Parathyroid adenoma (tissue), 2 donors: Measurements from ENCODE around the gene DUSP1.
"Not testable (repeated sequence)": the region's sequence is repeated elsewhere in the genome, so short reads cannot be mapped to it uniquely, and the experiment has no call there.

ENCODE experiments used
- H2AFZ ChIP-seq: fragments of 300-600 bp; sonication (generic); one replicate; pipeline ENCODE4 v1.7.0; 2017; ENCODE audit warnings: antibody characterized with exemption, mild to moderate bottlenecking
- H3K27ac ChIP-seq: fragments of 300-600 bp; sonication (generic); one replicate; pipeline ENCODE4 v1.7.0; 2017
- H3K27me3 ChIP-seq: fragments of 300-600 bp; sonication (generic); one replicate; pipeline ENCODE4 v1.7.0; 2017; ENCODE audit warnings: low read length; ENCODE audit not compliant: control insufficient read depth, insufficient read depth
- H3K36me3 ChIP-seq: fragments of 300-600 bp; sonication (generic); one replicate; pipeline ENCODE4 v1.7.0; 2017; ENCODE audit warnings: low read length; ENCODE audit not compliant: control insufficient read depth, insufficient read depth
- H3K4me1 ChIP-seq: fragments of 300-600 bp; sonication (generic); one replicate; pipeline ENCODE4 v1.7.0; 2017; ENCODE audit warnings: control low read depth
- H3K4me2 ChIP-seq: fragments of 300-600 bp; sonication (generic); one replicate; pipeline ENCODE4 v1.7.0; 2017; ENCODE audit warnings: low read length
- H3K4me3 ChIP-seq: fragments of 300-600 bp; sonication (generic); one replicate; pipeline ENCODE4 v1.7.0; 2017; ENCODE audit warnings: low read depth, low read length
- H3K79me2 ChIP-seq: fragments of 300-600 bp; sonication (generic); one replicate; pipeline ENCODE4 v1.7.0; 2017; ENCODE audit warnings: control low read depth
- H3K9ac ChIP-seq: fragments of 300-600 bp; sonication (generic); one replicate; pipeline ENCODE4 v1.7.0; 2017; ENCODE audit warnings: mild to moderate bottlenecking
- H3K9me3 ChIP-seq: fragments of 300-600 bp; sonication (generic); one replicate; pipeline ENCODE4 v1.7.0; 2017; ENCODE audit warnings: low read length; ENCODE audit not compliant: control insufficient read depth
- TF ChIP-seq, protein P1 (sequence below): fragments of 300-600 bp; sonication (generic); IDR thresholded peaks from one replicate; pipeline ENCODE4 v1.7.0; 2017; ENCODE audit warnings: antibody characterized with exemption, mild to moderate bottlenecking
- donor health status: primary hyperparathyroidism.

Gene DUSP1

DNA sequence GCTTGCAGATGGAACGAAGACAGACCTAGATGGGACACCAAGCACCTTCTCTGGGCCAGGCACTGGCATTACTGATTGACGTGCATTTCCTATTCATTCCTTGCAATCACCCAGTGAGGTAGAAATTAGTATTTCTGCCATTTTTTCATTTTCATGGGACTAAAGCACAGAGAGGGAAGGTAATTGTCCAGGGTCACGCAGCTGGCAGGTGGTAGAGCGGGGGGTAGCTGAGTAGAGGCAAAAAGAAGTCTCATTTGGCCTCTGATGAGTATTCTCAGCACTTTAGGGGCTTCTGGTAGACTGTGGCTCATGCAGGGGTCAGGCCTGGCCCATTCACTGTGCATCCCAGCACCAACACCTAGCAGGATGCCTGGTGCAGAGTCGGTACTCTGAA is 19.5 kb upstream of the DUSP1 start:
- no peak overlapping the region for H3K4me2 ChIP-seq
- H3K36me3 ChIP-seq: no peaks in the 10 kb centered on the region
- no peaks in the 10 kb centered on the region for H3K79me2 ChIP-seq
- no peaks in the 10 kb centered on the region for H3K27me3 ChIP-seq
- no peak overlapping the region for H3K27ac ChIP-seq
- TF ChIP-seq, protein P1, sequence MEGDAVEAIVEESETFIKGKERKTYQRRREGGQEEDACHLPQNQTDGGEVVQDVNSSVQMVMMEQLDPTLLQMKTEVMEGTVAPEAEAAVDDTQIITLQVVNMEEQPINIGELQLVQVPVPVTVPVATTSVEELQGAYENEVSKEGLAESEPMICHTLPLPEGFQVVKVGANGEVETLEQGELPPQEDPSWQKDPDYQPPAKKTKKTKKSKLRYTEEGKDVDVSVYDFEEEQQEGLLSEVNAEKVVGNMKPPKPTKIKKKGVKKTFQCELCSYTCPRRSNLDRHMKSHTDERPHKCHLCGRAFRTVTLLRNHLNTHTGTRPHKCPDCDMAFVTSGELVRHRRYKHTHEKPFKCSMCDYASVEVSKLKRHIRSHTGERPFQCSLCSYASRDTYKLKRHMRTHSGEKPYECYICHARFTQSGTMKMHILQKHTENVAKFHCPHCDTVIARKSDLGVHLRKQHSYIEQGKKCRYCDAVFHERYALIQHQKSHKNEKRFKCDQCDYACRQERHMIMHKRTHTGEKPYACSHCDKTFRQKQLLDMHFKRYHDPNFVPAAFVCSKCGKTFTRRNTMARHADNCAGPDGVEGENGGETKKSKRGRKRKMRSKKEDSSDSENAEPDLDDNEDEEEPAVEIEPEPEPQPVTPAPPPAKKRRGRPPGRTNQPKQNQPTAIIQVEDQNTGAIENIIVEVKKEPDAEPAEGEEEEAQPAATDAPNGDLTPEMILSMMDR: no peak
- H2AFZ ChIP-seq: no peak overlapping the region
- H3K9me3 ChIP-seq: no peaks in the 10 kb centered on the region
- peaks cover 9% of the 10 kb centered on the region for H3K4me1 ChIP-seq
- no peak overlapping the region for H3K4me3 ChIP-seq
- no peak overlapping the region for H3K9ac ChIP-seq

DNA sequence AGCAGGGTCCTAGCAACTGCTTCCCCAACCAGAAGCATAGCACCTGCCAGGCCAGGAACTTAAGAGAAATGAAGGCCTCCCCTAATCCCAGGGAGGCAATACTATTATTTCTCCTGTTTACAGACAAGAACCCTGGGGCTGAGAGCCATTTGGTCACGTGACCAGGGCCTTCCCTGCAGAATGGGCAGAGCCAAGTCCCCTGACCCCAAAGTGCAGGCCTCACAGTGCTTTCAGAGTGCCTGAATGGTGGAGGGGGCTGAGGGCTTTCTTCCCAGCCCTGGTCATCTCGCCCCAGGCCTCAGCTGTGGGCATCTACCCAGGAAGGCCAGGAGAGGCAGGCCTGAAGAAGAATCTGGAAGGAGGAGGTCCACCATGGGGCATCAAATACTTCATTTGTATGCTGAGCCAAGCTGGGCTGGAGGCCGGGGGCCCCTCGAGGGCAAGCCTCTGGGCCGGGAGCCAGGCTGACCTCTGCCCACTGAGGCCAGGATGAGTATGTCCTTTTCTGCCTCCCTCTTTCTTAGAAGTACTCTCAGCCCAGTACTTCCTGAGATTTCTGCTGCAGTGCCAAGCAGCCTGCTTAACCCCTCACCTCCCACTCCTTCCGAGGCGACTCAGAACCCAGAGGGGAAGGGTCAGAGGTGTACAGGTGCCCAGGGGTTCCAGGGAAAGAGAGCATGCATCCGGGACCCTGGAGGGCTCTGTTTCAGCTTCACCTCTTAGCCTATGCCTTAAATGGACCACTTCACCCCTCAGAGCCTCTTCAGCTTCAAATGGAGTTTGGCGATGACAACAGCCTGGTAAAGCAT is 18.9 kb upstream of the DUSP1 start:
- peak overlapping the region; percentile 38 for H2AFZ ChIP-seq
- peak overlapping the region; percentile 53 for H3K27ac ChIP-seq
- H3K4me3 ChIP-seq: no peak overlapping the region
- peaks cover 9% of the 10 kb centered on the region for H3K4me1 ChIP-seq
- H3K9me3 ChIP-seq: no peaks in the 10 kb centered on the region
- no peaks in the 10 kb centered on the region for H3K36me3 ChIP-seq
- TF ChIP-seq, protein P1: no peak
- H3K9ac ChIP-seq: no peak overlapping the region
- no peak overlapping the region for H3K4me2 ChIP-seq
- no peaks in the 10 kb centered on the region for H3K27me3 ChIP-seq
- no peaks in the 10 kb centered on the region for H3K79me2 ChIP-seq

DNA sequence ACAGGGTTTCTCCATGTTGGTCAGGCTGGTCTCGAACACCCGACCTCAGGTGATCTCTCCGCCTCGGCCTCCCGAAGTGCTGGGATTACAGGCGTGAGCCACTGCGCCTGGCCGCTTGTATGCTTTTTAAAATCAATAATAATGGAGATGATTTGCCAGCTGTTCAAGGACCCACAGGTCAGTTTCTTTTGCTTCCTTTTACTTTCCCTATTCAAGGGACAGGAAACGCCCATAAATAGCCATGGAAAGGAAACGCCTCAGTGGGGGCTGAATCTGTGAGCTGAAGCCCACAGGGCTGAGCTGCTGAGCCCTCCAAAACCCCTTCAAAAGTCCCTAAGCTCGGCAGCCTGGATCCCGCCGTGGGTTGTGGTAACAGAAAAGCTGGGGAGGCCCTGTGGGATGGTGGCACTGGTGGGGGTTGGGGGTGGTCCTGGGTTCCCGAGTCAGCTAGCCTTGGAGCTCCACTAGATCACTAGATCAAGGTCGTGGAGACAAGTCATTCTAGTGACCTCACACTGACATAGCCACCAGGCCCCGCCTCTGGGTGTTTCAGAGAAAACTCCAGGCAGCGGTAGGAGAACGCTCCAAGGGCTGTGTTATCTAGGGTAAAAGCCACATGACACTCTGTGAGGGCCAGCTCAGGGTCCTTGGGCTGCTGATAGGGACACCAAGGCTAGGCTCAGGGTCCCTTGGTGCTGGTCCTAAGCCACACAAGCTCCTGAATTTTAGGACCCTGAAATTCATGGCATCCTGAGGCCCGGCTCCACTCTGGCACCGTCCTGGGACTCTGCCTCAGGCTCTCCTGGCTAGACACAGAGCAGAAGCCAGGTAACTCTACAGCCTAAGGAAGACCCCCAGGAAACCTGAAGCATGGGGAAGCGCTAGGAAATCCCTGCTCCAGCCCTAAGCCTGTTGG is 18.0 kb upstream of the DUSP1 start:
- Histone ChIP-seq H3K36me3 (no peaks in the 10 kb centered on the region), H3K9me3 (no peaks in the 10 kb centered on the region), H3K4me2 (no peak overlapping the region), H2AFZ (peak overlapping the region; percentile 38), H3K27me3 (no peaks in the 10 kb centered on the region), H3K79me2 (no peaks in the 10 kb centered on the region), H3K4me3 (no peak overlapping the region), H3K4me1 (peaks cover 9% of the 10 kb centered on the region), H3K9ac (no peak overlapping the region), H3K27ac (peak overlapping the region; percentile 53)
- TF ChIP-seq, protein P1: no peak

DNA sequence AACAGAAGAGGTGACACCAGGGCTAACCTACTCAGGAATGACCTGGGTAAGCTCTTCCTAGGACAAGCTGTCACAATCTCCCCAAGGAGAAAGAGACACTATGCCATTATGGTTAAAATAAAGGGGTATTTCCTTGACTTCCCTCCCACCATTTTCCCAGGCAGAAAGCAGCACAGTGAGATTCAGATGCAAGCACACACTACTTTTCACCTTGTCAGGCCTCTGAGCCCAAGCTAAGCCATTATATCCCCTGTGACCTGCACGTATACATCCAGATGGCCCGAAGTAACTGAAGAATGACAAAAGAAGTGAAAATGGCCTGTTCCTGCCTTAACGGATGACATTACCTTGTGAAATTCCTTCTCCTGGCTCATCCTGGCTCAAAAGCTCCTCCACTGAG is 16.5 kb upstream of the DUSP1 start:
- not testable (repeated sequence) for H3K27ac ChIP-seq, H3K9me3 ChIP-seq, H3K4me2 ChIP-seq, H3K4me3 ChIP-seq, H3K36me3 ChIP-seq, H3K79me2 ChIP-seq, H3K4me1 ChIP-seq, H3K27me3 ChIP-seq, H3K9ac ChIP-seq, H2AFZ ChIP-seq

DNA sequence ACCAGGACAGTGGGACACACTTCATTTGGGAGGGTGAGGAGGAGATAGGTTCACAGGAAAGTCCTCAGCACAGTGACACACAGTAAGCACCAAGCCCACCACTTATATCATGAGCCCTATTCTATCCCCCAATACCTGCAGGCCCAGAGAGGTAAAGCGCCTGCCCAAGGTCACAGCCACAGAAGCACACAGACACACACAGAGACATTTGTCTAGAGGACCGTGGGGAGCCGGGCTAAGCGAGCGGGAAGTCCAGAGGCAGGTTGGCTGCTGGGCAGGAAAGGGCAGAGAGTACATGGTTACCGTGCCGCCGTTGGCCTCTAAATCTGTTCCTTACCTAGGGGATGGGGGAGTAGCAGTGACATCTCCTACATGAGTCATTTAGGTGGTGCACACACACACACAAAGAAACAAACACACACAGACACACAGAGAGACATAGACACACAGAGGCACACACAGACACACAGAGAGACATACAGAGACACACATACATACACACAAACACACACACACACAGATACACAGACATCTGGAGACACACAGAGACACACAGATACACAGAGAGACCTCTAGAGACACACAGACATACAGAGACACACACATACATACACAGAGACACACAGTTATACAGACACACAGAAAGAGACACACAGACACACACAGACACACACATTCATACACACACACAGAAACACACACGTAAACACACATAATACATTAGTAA is 15.9 kb upstream of the DUSP1 start:
- Histone ChIP-seq H3K4me1 (peaks cover 9% of the 10 kb centered on the region), H3K36me3 (no peaks in the 10 kb centered on the region), H3K9me3 (no peaks in the 10 kb centered on the region), H3K27ac (no peak overlapping the region), H3K4me2 (no peak overlapping the region), H3K4me3 (no peak overlapping the region), H2AFZ (no peak overlapping the region), H3K9ac (no peak overlapping the region), H3K27me3 (no peaks in the 10 kb centered on the region), H3K79me2 (no peaks in the 10 kb centered on the region)
- TF ChIP-seq, protein P1: no peak
